ENCODE results near the gene LRRTM3. TPM values are rescaled to one million over a fixed set of nuclear protein-coding genes. Genes with fewer than 3 reads are reported as not detected.

Gene LRRTM3
- total and polyA plus RNA-seq, 11 donors: not detected

DNA sequence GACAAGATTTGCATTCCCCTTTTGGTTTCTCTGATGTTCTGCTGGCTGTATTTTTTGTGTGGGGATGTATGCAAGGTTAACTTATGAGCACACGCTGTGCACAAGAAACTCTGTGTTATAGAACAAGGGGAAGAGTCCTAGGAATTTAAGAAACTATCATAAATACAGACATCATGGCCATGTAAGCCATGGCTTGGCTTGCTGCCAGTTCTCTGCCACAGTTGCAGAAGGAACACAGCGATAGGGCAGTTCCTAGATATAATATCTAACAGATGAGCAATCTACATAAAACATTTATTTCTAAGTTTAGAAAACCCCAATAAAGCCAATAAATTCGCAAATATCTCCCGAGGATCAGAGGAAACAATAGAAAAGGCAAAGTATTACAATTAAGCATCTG is 153.3 kb downstream of the LRRTM3 start:
- no peaks in the 10 kb centered on the region for H3K27me3 ChIP-seq
- H3K4me3 ChIP-seq: no peak overlapping the region
- WGBS, 4 donors: 35 to 46% (median 38%) methylated on average over 4 of the region's 4 CpGs
- DNase-seq: peak in 1 of 5 donors; percentile 40
- H3K36me3 ChIP-seq: no peaks in the 10 kb centered on the region
- H3K9me3 ChIP-seq: no peaks in the 10 kb centered on the region
- TF ChIP-seq POLR2A (IDR thresholded peaks at IDR 0.05): no peak
- TF ChIP-seq, protein P1, sequence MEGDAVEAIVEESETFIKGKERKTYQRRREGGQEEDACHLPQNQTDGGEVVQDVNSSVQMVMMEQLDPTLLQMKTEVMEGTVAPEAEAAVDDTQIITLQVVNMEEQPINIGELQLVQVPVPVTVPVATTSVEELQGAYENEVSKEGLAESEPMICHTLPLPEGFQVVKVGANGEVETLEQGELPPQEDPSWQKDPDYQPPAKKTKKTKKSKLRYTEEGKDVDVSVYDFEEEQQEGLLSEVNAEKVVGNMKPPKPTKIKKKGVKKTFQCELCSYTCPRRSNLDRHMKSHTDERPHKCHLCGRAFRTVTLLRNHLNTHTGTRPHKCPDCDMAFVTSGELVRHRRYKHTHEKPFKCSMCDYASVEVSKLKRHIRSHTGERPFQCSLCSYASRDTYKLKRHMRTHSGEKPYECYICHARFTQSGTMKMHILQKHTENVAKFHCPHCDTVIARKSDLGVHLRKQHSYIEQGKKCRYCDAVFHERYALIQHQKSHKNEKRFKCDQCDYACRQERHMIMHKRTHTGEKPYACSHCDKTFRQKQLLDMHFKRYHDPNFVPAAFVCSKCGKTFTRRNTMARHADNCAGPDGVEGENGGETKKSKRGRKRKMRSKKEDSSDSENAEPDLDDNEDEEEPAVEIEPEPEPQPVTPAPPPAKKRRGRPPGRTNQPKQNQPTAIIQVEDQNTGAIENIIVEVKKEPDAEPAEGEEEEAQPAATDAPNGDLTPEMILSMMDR (IDR thresholded peaks at IDR 0.05): no peak
- intact Hi-C loops (cut with DNase I): no loop called here
- peaks cover 0 to 24% (median 4%) of the 10 kb centered on the region in 12 donors for H3K4me1 ChIP-seq
- ATAC-seq: no peak
- H3K27ac ChIP-seq: no peak overlapping the region

DNA sequence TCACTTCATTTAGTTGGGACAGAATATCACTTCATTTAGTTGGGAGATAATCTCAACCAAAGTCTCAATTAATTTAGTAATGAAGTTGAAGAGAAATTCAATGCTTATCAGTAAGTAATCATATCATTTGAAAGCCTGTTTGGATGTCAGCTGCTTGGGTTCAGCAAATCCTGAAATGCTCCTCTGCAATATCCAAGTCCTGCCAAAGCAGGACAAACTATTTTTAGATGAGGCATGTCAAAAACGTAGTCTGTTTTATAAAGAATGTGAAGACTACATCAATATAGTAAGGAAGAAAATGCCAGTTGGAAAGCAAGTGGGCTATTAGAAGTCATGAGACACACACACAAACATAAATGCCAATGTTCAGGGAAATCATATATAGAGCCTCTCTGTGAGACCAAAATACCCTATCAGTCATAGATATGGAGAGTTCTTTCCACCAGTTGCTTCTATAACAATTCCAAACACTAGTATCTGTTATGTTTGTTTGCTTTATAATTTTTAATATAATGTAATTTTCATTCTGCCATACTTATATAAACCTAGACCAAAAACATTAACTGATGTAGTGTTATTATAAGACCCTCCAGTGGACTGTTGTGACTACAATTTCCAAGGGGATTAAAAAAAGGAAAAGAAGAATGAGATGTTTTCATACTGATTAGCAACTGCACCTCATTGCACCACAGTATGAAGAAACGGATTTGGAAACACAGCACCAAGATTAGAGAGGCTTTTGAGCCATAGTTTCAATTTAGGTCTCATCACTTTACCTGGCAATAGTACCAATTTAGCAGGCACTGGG is 160.7 kb downstream of the LRRTM3 start:
- Histone ChIP-seq H3K9me3 (no peaks in the 10 kb centered on the region), H3K4me3 (peak overlapping the region in 1 of 12 donors; percentile 7), H3K4me1 (peaks cover 0 to 27% (median 3%) of the 10 kb centered on the region in 12 donors), H3K27me3 (no peaks in the 10 kb centered on the region), H3K36me3 (no peaks in the 10 kb centered on the region), H3K27ac (peak overlapping the region in 10 of 12 donors; percentile 15 to 76 (median 54))
- no peak for TF ChIP-seq POLR2A (IDR thresholded peaks at IDR 0.05)
- TF ChIP-seq, protein P1 (IDR thresholded peaks at IDR 0.05): no peak
- ATAC-seq (peak; percentile 56 to 75 (median 67)), DNase-seq (no peak)
- 13 to 17% (median 14%) methylated on average over 2 of the region's 2 CpGs for WGBS, 4 donors
- intact Hi-C loops (cut with DNase I): no loop called here

DNA sequence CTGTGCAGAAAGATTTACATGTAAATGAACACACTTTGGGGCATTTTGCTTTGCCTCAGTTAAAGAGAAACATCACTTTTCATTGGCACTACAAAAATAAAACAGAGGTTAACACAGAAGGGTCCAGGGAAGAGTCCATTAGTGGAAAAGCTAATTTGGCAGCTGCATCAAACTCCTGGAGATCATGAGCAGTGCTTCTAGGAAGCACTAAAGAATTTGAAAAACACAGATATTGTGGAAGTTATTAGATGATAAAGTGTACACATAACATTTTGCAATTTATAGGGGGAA is 161.2 kb downstream of the LRRTM3 start:
- no peaks in the 10 kb centered on the region for H3K27me3 ChIP-seq
- TF ChIP-seq, protein P1 (IDR thresholded peaks at IDR 0.05): no peak
- no peak for TF ChIP-seq POLR2A (IDR thresholded peaks at IDR 0.05)
- DNase-seq (no peak), ATAC-seq (peak in 1 of 4 donors; percentile 14)
- H3K27ac ChIP-seq: peak overlapping the region in 10 of 12 donors; percentile 15 to 76 (median 54)
- peak overlapping the region in 1 of 12 donors; percentile 7 for H3K4me3 ChIP-seq
- intact Hi-C loops (cut with DNase I): no loop called here
- H3K4me1 ChIP-seq: peaks cover 0 to 27% (median 3%) of the 10 kb centered on the region in 12 donors
- H3K36me3 ChIP-seq: no peaks in the 10 kb centered on the region
- H3K9me3 ChIP-seq: no peaks in the 10 kb centered on the region

DNA sequence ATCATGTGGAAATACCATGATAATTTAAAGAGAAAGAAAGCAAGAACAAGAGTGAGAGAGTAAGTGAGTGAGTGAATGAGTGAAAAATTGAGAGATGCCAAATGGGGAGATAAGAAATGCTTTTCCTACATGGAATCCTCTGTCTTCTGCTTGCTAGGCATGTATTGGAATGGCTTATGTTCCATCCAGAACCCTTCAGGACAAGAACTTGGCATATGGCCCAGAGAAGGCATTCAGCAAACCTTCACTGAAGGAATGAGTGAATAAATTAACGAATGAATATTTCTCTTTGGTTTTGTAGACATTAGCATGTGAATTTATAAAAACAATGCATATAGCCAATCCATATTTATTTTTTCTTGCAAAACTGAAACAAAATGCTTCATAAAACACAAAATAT is 162.2 kb downstream of the LRRTM3 start:
- TF ChIP-seq, protein P1 (IDR thresholded peaks at IDR 0.05): no peak
- TF ChIP-seq POLR2A (IDR thresholded peaks at IDR 0.05): no peak
- WGBS, 4 donors: 24 to 37% (median 32%) methylated on average over 1 of the region's 1 CpG
- DNase-seq (peak in 1 of 5 donors; percentile 13), ATAC-seq (peak in 2 of 4 donors; percentile 54 to 57)
- H3K4me1 ChIP-seq: peaks cover 0 to 27% (median 3%) of the 10 kb centered on the region in 12 donors
- H3K9me3 ChIP-seq: no peaks in the 10 kb centered on the region
- peak overlapping the region in 4 of 12 donors; percentile 15 to 58 (median 32) for H3K27ac ChIP-seq
- H3K27me3 ChIP-seq: no peaks in the 10 kb centered on the region
- H3K36me3 ChIP-seq: no peaks in the 10 kb centered on the region
- intact Hi-C loops (cut with DNase I): no loop called here
- no peak overlapping the region for H3K4me3 ChIP-seq

Measured in heart left ventricle (tissue), 16 donors.